Smooth muscle cell (in vitro differentiated cells): ENCODE measurements around the gene SYT13. TPM values are rescaled to one million over a fixed set of nuclear protein-coding genes. Genes with fewer than 3 reads are reported as not detected.

Experiments used
- DNase-seq: peaks from one replicate; lab custom pipeline; 2025; ENCODE audit not compliant: unreplicated experiment; lab: John Stamatoyannopoulos, UW
- H2AFZ ChIP-seq: fragments of 200-600 bp; sonication (generic); 2 replicates; pipeline ENCODE4 v1.6.0; 2016; ENCODE audit warnings: antibody characterized with exemption, low read depth, mild to moderate bottlenecking
- H3F3A ChIP-seq: fragments of 200-600 bp; sonication (generic); 2 replicates; pipeline ENCODE4 v1.6.0; 2017; ENCODE audit warnings: antibody characterized with exemption, low read depth
- H3K27ac ChIP-seq: fragments of 200-600 bp; sonication (generic); 2 replicates; pipeline ENCODE4 v1.5.1; 2016; ENCODE audit warnings: low read depth, mild to moderate bottlenecking
- H3K27me3 ChIP-seq: fragments of 200-600 bp; sonication (generic); 2 replicates; pipeline ENCODE4 v1.6.1; 2016; ENCODE audit warnings: low read depth, mild to moderate bottlenecking
- H3K36me3 ChIP-seq: fragments of 200-600 bp; sonication (generic); 2 replicates; pipeline ENCODE4 v1.5.1; 2016; ENCODE audit warnings: low read depth
- H3K4me1 ChIP-seq: fragments of 200-600 bp; sonication (generic); 2 replicates; pipeline ENCODE4 v1.5.1; 2016; ENCODE audit warnings: low read depth
- H3K4me2 ChIP-seq: fragments of 200-600 bp; sonication (generic); 2 replicates; pipeline ENCODE4 v1.6.0; 2016; ENCODE audit warnings: mild to moderate bottlenecking
- H3K4me3 ChIP-seq: fragments of 200-600 bp; sonication (generic); 2 replicates; pipeline ENCODE4 v1.5.1; 2016; ENCODE audit warnings: mild to moderate bottlenecking
- H3K79me2 ChIP-seq: fragments of 200-600 bp; sonication (generic); 2 replicates; pipeline ENCODE4 v1.6.0; 2016; ENCODE audit warnings: low read depth, mild to moderate bottlenecking
- H3K9ac ChIP-seq: fragments of 200-600 bp; sonication (generic); 2 replicates; pipeline ENCODE4 v1.6.0; 2016; ENCODE audit warnings: low read depth
- H3K9me3 ChIP-seq: fragments of 200-600 bp; sonication (generic); replicated peaks from 2 replicates; pipeline ENCODE4 v1.5.1; 2016; ENCODE audit warnings: low read depth
- H4K20me1 ChIP-seq: fragments of 200-600 bp; sonication (generic); 2 replicates; pipeline ENCODE4 v1.6.0; 2016; ENCODE audit warnings: low read depth
- WGBS: methylation state at CpG from one replicate; pipeline ENCODE4 v1.1.7; 2016; ENCODE audit warnings: low lambda C conversion rate; 5-methylcytosine and 5-hydroxymethylcytosine counted together
- polyA plus RNA-seq: library from polyadenylated mRNA; unstranded; fragments of >200 nt; fragmentation: Nextera tagmentation; extraction: Ambion mirVana; gene quantifications from 2 replicates; pipeline ENCODE4 v1.2.1, GENCODE V29; 2016
- total RNA-seq: library from RNA; depleted of rRNA; stranded (reverse); fragments of >200 nt; gene quantifications from 2 replicates; pipeline ENCODE4 v1.2.3, GENCODE V29; 2014
- TF ChIP-seq, protein P1 (sequence below): fragments of 200-600 bp; sonication (generic); IDR thresholded peaks from 2 replicates; pipeline ENCODE4 v1.5.1; 2017; ENCODE audit warnings: borderline replicate concordance, mild to moderate bottlenecking, antibody characterized with exemption; ENCODE audit not compliant: insufficient read depth, poor library complexity, severe bottlenecking

SYT13 gene
- total and polyA plus RNA-seq, 2 experiments from 2014 or later: 0.47 to 1.3 TPM

DNA sequence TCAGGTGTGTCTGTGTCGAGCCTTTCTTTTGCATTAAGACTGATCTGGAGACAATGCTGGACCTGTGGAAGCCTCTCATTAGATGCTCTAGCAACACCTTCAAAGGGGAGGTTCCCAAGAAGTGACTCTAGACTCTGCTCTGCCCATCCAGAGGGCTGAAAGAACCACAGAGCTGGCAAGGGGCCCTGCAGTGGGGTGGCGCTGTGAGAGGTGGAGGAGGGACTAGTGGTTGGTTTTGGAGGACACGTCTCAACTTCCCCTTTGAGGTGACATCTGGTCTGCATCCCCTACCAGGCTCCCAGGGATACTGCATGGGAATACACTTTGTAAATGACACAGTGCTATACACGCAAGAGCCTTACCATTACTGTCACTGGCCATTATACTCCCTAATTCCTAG, 34.2 kb upstream of the SYT13 start:
- DNase-seq: no peak
- no peaks in the 10 kb centered on the region for H4K20me1 ChIP-seq
- no peak overlapping the region for H3K4me2 ChIP-seq
- WGBS: 86% methylated on average over 4 of the region's 4 CpGs
- no peaks in the 10 kb centered on the region for H3K9me3 ChIP-seq
- no peak overlapping the region for H3K9ac ChIP-seq
- H3F3A ChIP-seq: no peaks in the 10 kb centered on the region
- H3K4me3 ChIP-seq: no peak overlapping the region
- peaks cover 38% of the 10 kb centered on the region for H3K27me3 ChIP-seq
- TF ChIP-seq, protein P1, sequence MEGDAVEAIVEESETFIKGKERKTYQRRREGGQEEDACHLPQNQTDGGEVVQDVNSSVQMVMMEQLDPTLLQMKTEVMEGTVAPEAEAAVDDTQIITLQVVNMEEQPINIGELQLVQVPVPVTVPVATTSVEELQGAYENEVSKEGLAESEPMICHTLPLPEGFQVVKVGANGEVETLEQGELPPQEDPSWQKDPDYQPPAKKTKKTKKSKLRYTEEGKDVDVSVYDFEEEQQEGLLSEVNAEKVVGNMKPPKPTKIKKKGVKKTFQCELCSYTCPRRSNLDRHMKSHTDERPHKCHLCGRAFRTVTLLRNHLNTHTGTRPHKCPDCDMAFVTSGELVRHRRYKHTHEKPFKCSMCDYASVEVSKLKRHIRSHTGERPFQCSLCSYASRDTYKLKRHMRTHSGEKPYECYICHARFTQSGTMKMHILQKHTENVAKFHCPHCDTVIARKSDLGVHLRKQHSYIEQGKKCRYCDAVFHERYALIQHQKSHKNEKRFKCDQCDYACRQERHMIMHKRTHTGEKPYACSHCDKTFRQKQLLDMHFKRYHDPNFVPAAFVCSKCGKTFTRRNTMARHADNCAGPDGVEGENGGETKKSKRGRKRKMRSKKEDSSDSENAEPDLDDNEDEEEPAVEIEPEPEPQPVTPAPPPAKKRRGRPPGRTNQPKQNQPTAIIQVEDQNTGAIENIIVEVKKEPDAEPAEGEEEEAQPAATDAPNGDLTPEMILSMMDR: no peak
- H3K79me2 ChIP-seq: no peaks in the 10 kb centered on the region
- no peak overlapping the region for H2AFZ ChIP-seq
- H3K36me3 ChIP-seq: no peaks in the 10 kb centered on the region
- no peak overlapping the region for H3K27ac ChIP-seq
- no peaks in the 10 kb centered on the region for H3K4me1 ChIP-seq

DNA sequence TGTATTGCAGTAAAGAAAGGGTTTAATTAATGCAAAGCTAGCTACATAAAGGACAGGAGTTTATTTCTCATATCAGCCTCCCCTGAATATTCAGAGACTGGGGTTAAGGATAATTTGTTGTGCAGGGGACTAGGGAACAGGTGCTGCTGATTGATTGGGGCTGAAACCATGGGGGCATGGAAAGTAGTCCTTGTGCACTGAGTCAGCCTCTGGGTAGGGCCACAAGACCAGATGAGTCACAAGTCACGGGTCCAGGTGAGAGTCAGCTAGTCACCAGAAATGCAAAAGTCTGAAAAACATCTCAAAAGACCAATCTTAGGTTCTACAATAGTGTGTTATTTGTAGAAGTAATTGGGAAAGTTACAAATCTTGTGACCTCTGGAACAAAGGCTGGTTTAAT, 32.9 kb upstream of the SYT13 start:
- Histone ChIP-seq H3K79me2 (no peaks in the 10 kb centered on the region), H3K9me3 (no peaks in the 10 kb centered on the region), H3K27ac (no peak overlapping the region), H3K4me1 (no peaks in the 10 kb centered on the region), H3K36me3 (no peaks in the 10 kb centered on the region), H3F3A (no peaks in the 10 kb centered on the region), H4K20me1 (no peaks in the 10 kb centered on the region), H3K27me3 (peaks cover 40% of the 10 kb centered on the region), H2AFZ (no peak overlapping the region), H3K4me3 (no peak overlapping the region), H3K9ac (no peak overlapping the region), H3K4me2 (no peak overlapping the region)
- TF ChIP-seq, protein P1: no peak
- DNase-seq: no peak
- 80% methylated on average over 1 of the region's 1 CpG for WGBS

DNA sequence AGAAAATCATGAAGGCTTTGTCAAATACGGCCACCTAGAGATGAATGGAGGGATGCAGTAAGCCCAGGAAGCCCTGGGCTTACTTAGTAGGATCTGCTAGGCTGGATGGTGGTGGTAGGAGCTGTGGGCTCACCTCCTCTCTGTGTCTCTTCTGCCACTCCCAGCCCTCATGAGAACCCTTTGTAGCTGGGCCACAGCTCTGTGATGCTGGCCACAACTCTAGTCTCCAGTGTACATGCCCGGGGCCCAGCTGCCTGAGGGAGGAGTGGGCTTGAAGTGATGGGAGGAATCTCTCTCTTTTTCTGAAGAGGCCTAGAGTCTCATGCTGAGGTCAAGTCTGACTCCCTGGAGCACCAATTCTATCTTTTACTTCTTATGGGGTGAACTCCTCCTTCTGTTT, 32.4 kb upstream of the SYT13 start:
- Histone ChIP-seq H4K20me1 (no peaks in the 10 kb centered on the region), H3K27ac (no peak overlapping the region), H3K9ac (no peak overlapping the region), H3K9me3 (no peaks in the 10 kb centered on the region), H3K4me1 (no peaks in the 10 kb centered on the region), H3K36me3 (no peaks in the 10 kb centered on the region), H3K79me2 (no peaks in the 10 kb centered on the region), H3K27me3 (peaks cover 44% of the 10 kb centered on the region), H3F3A (no peaks in the 10 kb centered on the region), H2AFZ (no peak overlapping the region), H3K4me3 (no peak overlapping the region), H3K4me2 (no peak overlapping the region)
- 92% methylated on average over 2 of the region's 2 CpGs for WGBS
- DNase-seq: no peak
- TF ChIP-seq, protein P1: no peak

DNA sequence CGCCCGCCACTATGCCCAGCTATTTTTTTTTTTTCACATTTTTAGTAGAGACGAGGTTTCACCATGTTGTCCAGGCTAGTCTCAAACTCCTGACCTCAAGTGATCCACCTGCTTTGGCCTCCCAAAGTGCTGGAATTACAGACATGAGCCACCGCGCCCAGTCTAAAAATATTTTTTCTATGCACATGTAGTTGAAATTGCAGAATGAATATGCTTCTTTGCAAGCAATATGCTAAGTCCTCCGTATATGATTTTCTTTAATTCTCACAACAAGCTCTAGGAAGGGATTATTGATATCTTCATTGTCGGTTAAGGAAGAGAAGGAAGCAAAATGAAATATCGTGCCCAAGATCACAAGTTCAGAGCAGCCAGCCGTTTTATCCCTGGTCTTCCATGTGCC, 30.1 kb upstream of the SYT13 start:
- Histone ChIP-seq H3K9ac (no peak overlapping the region), H3K36me3 (no peaks in the 10 kb centered on the region), H2AFZ (no peak overlapping the region), H3K4me2 (no peak overlapping the region), H3F3A (no peaks in the 10 kb centered on the region), H3K4me3 (no peak overlapping the region), H3K27ac (no peak overlapping the region), H3K79me2 (no peaks in the 10 kb centered on the region), H4K20me1 (no peaks in the 10 kb centered on the region), H3K9me3 (no peaks in the 10 kb centered on the region), H3K4me1 (no peaks in the 10 kb centered on the region), H3K27me3 (peaks cover 59% of the 10 kb centered on the region)
- 89% methylated on average over 9 of the region's 9 CpGs for WGBS
- DNase-seq: no peak
- TF ChIP-seq, protein P1: no peak
